ENCODE results near the gene SAMD11. TPM values are rescaled to one million over a fixed set of nuclear protein-coding genes. Genes with fewer than 3 reads are reported as not detected.

The SAMD11 gene
- total RNA-seq, 1 experiment from 2014 or later, result 11.5 TPM

- Histone ChIP-seq H3K36me3 (ENCODE audit: control insufficient read depth in 1 of 2, insufficient read depth in 2 of 2, low read length in 2 of 2) (no peaks in the 10 kb centered on the region), H3K9ac (ENCODE audit: low read length) (no peak overlapping the region), H3K79me2 (ENCODE audit: insufficient read depth, low read length) (no peaks in the 10 kb centered on the region), H3K4me1 (ENCODE audit: control insufficient read depth in 1 of 2, insufficient read depth in 2 of 2, low read length in 2 of 2) (peaks cover 21 to 23% of the 10 kb centered on the region in 2 experiments), H3K4me3 (replicated peaks in 1 of 2; ENCODE audit: low read depth in 1 of 2, low read length in 2 of 2) (no peak overlapping the region), H2AFZ (ENCODE audit: low read depth, low read length, poor library complexity, severe bottlenecking) (no peak overlapping the region), H3K9me2 (ENCODE audit: insufficient read depth) (no peaks in the 10 kb centered on the region), H3K4me2 (ENCODE audit: low read length) (no peak overlapping the region), H3K27ac (ENCODE audit: low read depth, low read length) (no peak overlapping the region), H3K9me3 (ENCODE audit: control insufficient read depth in 1 of 2, insufficient read depth in 1 of 2, low read depth in 1 of 2, low read length in 2 of 2) (no peaks in the 10 kb centered on the region), H3K27me3 (ENCODE audit: insufficient read depth, low read length) (peaks cover 37% of the 10 kb centered on the region; the same call in 1 of the 2 replicates), H4K20me1 (ENCODE audit: insufficient read depth) (no peaks in the 10 kb centered on the region)
- CTCF ChIA-PET, result no interaction called here
- RAD21 ChIA-PET (ENCODE audit: low non-redundant PET in 1 of 2, low total read pairs in 2 of 2, uncharacterized antibody in 2 of 2, unreplicated experiment in 2 of 2), result no interaction called here
- no peak for ATAC-seq
- POLR2A ChIA-PET, result no interaction called here
- TF ChIP-seq MAX (IDR thresholded peaks at IDR 0.05), result no peak
- TF ChIP-seq POLR2A (IDR thresholded peaks at IDR 0.05; ENCODE audit: borderline replicate concordance, extremely low read depth, insufficient read depth, insufficient read length), result no peak
- no peak for TF ChIP-seq CBX3 (IDR thresholded peaks at IDR 0.05; ENCODE audit: low read depth)
- TF ChIP-seq ATF3 (IDR thresholded peaks at IDR 0.05), result no peak
- no peak for TF ChIP-seq FOSL1 (IDR thresholded peaks at IDR 0.05; ENCODE audit: low read depth)
- no peak for TF ChIP-seq CTCF (IDR thresholded peaks at IDR 0.05 in 2 of 3, conservative IDR thresholded peaks at IDR 0.05 in 1 of 3; ENCODE audit: borderline replicate concordance in 1 of 3, insufficient read depth in 1 of 3, low read depth in 2 of 3, low read length in 2 of 3)
- no peak for TF ChIP-seq JUND (IDR thresholded peaks at IDR 0.05)
- TF ChIP-seq SRF (IDR thresholded peaks at IDR 0.05; ENCODE audit: low read depth), result no peak
- no peak for TF ChIP-seq ZFX (IDR thresholded peaks at IDR 0.05)
- TF ChIP-seq POLR2AphosphoS5 (IDR thresholded peaks at IDR 0.05; ENCODE audit: low read depth, low read length), result no peak
- no peak for TF ChIP-seq EZH2 (IDR thresholded peaks at IDR 0.05)
- TF ChIP-seq ELF1 (IDR thresholded peaks at IDR 0.05; ENCODE audit: borderline replicate concordance, low read depth), result no peak
- no peak for TF ChIP-seq EGR1 (IDR thresholded peaks at IDR 0.05; ENCODE audit: low read depth)
- no peak for DNase-seq (ENCODE audit: low read depth, low spot score)
- intact Hi-C loops (cut with micrococcal nuclease), result no loop called here
- BruUV-seq (replicated peaks), result no TSS peak
Measured at GRCh38 chr1:917466-918091, 6.1 kb upstream of the SAMD11 start.
